HG03064 (cell line): ENCODE results near the gene CNN1.

ENCODE experiments used
- ATAC-seq: cut with Tn5 transposase; IDR thresholded peaks from one replicate; pipeline ENCODE4 v1.9.1; 2021; ENCODE audit warnings: low read depth; ENCODE audit not compliant: unreplicated experiment

The CNN1 gene

DNA sequence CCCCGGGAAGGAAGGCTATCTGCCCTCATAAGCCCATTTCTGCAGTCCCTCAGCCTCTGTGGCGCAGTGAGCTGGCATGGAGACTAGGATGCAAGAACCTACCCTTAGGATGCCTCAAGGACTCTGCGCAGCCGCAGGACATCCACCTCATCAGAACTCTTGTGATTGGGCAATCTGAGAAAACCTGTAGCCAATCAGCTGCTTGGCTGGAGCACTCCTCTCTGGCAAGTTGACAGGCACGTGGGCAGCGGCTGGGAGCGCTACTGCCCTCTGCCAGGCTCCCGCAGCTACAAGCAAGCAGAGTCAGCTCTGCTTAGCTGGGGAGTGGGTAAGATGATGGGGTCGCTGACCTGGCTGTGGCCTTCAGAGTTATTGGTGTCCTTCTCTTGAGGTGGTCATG is 8.2 kb upstream of the CNN1 start:
- ATAC-seq: no peak

DNA sequence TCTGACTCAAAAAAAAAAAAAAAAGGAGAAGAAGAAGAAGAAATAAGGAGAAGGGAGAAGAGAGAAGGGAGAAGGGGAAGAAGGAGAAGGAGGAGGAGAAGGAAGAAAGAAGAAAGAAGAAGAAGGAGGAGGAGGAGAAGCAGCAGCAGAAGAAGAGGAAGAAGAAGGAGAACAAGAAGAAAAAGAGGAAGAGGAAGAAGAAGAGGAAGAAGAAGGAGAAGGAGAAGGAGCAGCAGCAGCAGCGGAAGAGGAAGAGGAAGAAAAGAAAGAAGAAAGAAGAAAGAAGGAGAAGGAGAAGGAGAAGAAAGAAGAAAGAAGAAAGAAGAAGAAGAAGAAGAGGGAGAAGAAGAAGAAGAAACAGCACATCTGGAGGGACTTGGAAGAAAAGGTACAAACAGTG is 4.1 kb upstream of the CNN1 start:
- ATAC-seq: no peak

DNA sequence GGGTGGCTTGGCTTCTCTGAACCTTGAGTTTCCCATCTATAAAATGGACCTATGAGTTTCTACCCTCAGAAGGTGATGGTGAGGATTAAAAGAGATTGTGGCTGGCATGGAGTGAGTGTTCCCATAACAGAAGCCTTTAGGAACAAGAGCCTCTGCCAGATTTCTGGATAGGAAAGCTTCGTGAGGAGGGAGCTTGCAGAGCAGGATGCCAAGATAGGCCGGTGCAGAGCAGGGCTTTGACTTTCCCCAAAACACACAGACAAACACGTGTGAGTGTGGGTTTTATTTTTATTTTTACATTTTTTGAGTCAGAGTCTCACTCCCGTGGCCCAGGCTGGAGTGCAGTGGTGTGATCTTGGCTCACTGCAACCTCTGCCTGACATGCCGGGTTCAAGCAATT is 3.7 kb upstream of the CNN1 start:
- ATAC-seq: no peak

DNA sequence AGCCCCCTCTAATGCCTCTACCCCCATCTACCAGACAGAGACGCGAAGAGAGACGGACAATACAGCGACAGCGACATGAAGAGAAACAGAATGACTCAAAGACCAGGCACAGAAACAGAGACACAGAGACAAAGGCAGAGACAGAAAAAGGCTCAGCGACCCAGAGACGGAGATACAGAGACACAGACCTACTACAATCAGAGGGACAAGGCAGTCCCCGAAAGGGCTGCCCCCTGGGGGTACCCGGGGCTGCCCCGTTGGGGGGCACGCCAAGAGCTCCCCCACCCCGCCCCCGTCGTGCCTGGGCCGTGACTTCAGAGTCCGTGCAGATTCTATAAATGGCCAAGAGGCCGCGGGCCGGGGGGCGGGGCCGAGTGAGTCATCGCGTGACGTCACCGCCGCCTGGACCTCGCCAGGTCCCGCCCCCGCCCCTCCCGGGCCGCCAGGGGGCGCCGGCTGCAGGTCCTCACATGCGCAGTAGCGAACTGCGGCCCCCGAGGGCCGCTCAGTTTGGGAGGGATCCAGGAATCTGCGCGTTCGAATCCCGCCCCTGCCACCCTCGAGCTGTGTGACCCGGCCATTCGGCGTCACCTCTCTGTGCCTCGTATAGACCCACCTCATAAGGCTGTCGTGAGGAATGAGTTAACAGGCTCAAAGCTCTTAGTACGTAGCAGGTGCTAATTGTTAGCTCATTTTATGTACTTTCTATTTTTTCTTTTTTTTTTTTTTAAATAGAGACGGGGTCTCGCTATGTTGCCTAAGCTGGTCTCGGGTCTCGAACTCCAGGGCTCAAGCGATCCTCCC is 2.7 kb upstream of the CNN1 start:
- ATAC-seq: no peak

DNA sequence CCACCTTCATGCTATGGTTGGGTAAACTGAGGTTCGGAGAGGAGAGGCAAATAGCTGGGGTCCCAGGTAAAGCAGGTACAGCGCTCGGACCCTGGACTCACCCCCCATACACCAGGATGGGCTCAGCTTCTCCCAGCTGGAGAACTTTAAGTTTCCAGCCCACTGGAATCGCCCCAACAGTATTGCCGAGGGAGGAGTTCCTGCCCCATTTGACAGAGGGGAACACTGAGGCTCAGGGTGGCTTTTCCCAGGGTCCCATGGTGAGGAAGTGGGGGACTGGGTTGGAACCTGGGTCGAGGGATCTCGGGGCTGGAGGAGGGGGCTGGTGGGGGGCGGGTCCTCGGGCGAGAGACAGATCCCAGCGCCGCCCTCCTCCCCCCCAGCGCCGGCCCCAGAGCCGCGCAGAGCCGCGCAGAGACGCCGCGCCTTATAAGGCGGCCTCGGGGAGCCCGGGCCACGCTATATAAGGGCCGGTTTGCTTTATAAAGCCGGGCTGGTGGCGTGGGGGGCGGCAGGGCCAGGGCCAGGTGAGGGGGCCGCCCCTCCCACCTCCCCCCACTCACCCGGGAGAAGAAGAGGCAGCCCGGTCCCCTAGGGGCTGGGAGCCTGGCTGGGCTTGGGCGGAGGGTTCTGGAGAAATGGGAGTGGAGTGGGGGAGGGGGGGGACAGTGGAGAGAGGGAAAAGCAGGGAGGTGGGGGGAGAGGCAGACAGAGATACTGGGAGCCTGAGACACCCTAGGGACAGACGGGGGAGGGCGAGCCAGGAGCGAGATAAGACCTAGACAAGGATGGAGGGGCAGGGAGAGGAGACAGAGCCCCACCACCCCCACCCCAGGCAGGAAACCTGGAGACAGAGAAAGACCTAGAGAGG is 1.1 kb downstream of the CNN1 start:
- no peak for ATAC-seq

GRCh38 chr19:11540645-11541044 is 2.0 kb downstream of the CNN1 start:
- no peak for ATAC-seq

- no peak for ATAC-seq
Measured at GRCh38 chr19:11541238-11541637, 2.6 kb downstream of the CNN1 start.

DNA sequence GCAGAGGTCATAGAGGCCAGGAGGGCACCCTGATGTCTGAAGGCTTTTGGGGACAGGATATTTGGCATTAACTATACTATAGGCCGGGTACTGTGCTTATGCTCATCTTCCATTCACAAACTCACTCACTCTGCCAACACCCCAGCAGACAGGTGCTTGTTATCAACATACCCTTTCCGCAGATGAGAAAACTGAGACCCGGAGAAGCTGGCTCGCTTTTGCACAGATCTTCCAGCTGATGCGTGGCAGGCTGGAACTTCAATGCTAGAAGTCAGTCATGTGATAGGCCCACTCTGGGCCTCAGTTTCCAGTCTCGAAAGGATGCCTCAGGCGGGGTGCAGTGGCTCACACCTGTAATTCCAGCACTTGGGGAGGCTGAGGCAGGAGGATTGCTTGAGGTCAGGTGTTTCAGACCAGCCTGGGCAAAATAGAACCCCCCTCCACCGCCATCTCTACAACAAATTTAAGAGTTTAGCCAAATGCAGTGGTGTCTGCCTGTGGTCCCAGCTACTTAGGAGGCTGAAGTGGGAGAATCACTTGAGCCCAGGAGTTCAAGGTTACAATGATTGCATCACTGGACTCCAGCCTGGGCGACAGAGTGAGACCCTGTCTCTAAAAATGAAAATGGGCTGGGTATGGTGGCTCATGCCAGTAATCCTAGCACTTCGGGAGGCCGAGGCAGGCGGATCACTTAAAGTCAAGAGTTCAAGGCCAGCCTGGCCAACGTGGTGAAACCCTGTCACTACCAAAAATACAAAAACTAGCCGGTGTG is 9.5 kb downstream of the CNN1 start:
- no peak for ATAC-seq

GRCh38 chr19:11549386-11549953 is 10.8 kb downstream of the CNN1 start:
- ATAC-seq: no peak

- no peak for ATAC-seq
Measured at GRCh38 chr19:11550265-11550664, 11.6 kb downstream of the CNN1 start.

DNA sequence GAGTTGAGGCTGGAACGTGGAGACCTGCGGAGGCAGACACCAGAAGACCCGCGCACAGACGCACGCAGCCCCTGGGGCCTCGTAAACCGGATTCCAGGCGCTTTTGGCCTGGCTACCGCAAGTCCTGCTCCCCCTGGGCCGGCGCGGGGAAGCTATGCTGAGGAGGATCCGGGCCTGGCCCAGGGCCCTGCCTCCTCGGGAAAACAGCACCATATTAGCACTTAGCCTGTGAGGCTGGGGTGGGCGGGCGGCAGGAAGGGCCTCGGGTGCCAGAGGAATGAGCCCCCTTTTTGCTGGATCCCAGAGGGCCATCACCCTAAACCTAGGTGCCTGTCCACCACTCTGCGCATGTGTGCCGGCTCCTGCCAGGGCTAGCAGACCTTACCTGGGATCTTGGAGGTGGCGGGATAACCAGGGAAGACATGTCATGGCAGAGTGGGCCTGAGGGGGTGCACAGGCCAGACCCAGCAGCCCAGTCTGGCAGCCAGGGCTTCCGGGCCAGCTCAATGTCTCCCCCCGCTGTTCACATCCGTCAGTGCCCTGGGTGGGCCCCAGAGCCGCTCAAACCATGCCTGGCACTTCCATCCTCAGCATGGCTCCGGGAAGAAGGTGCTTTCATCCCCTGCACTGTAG is 13.1 kb downstream of the CNN1 start:
- ATAC-seq: no peak

- no peak for ATAC-seq
Measured at GRCh38 chr19:11552666-11553372, 14.2 kb downstream of the CNN1 start.

GRCh38 chr19:11554160-11554559 is 15.5 kb downstream of the CNN1 start:
- ATAC-seq: no peak

GRCh38 chr19:11555246-11555645 is 16.6 kb downstream of the CNN1 start:
- ATAC-seq: no peak

- no peak for ATAC-seq
Measured at GRCh38 chr19:11556634-11557420, 18.2 kb downstream of the CNN1 start.

DNA sequence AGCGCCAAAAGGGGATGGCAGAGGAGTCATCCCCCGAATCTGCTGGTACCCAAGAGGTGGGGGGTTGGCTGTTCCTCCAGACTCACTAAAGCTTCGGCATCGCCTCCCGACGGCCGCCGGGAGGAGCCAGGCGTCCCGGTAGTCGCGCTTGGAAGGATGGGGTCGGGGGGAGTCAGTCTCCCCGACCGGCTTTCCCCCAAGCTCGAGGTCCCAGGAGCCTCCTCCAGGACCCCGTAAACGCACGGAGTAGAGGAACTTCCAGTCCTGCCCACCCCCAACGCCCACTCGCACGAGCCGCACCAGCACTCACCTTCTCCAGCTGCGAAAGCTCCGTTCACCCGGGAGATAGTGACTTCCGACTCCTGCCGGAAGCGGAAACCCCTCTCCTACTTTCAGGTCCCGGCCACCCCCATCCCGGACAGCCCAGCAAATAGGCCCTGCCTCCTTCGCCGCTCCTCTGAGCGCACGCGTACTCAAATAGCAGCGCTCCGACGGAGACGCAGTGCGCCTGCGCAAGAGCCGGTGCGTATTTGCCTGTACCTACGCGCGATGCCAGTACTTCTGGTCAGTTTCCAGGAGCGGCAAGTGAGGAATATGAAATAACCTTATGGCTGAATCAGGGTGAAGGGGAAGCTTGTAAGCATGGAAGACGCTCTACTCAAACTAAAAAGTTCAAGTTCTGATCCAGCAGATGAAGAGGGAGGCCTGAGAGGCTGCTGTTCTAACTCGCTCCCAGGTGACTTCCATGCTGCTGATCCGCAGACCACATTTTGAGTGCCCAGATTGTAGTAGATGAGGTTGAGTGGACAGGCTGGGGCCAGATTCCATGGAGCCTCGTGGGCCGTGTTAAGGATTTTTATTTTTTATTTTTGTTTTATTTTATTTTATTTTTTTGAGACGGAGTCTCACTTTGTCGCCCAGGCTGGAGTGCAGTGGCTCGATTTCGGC is 20.5 kb downstream of the CNN1 start, which contains the start of gene ELOF1:
Gene ELOF1 (minus strand): TSS at position 350 of the 948 bp plus-strand sequence. CDS start 4,883 bp downstream, outside the sequence.
- ATAC-seq: peak; percentile 54

- ATAC-seq: no peak
Measured at GRCh38 chr19:11560404-11561051, 21.9 kb downstream of the CNN1 start.
